Cardiac muscle cell (in vitro differentiated cells and primary cell): ENCODE measurements around the gene RPS2. TPM values are rescaled to one million over a fixed set of nuclear protein-coding genes. Genes with fewer than 3 reads are reported as not detected.

Source experiments
- DNase-seq, 2 donors: peaks; one replicate each; pipeline versions ENCODE4 v3.0.0 to v3.0.0-alpha.2; 2010 to 2017; ENCODE audit warnings: low read depth in 1 of 2, low spot score in 1 of 2
- H3K27ac ChIP-seq: fragments of 200-600 bp; sonication (generic); 2 replicates; pipeline ENCODE4 v1.5.1; 2016
- H3K27me3 ChIP-seq: fragments of 200-600 bp; sonication (generic); 2 replicates; pipeline ENCODE4 v1.6.0; 2016; ENCODE audit warnings: control low read depth
- H3K36me3 ChIP-seq: fragments of 200-600 bp; sonication (generic); 2 replicates; pipeline ENCODE4 v1.5.1; 2016; ENCODE audit warnings: control low read depth
- H3K4me1 ChIP-seq: fragments of 200-600 bp; sonication (generic); 2 replicates; pipeline ENCODE4 v1.8.1; 2017; ENCODE audit warnings: low read depth, mild to moderate bottlenecking, mixed run types
- H3K4me3 ChIP-seq: fragments of 200-600 bp; sonication (generic); 2 replicates; pipeline ENCODE4 v1.5.1; 2016; ENCODE audit warnings: mild to moderate bottlenecking
- H3K9me3 ChIP-seq: fragments of 200-600 bp; sonication (generic); 2 replicates; pipeline ENCODE4 v1.5.1; 2017; ENCODE audit warnings: low read depth, mild to moderate bottlenecking, control low read depth
- CTCF ChIP-seq: IDR thresholded peaks from 2 replicates; pipeline ENCODE4 v1.5.1; 2012; ENCODE audit warnings: low read depth, mild to moderate bottlenecking, low read length
- polyA plus RNA-seq: library from polyadenylated mRNA; unstranded; fragments of >200 nt; fragmentation: Nextera tagmentation; extraction: Ambion mirVana; gene quantifications from 2 replicates; pipeline ENCODE4 v1.2.1, GENCODE V29; 2016
- total RNA-seq: library from RNA; depleted of rRNA; stranded (reverse); fragments of >200 nt; gene quantifications from 2 replicates; pipeline ENCODE4 v1.2.3, GENCODE V29; 2016

Gene RPS2
- total and polyA plus RNA-seq, 2 experiments from 2014 or later = 2,155 to 3,550 TPM

- no peak for TF ChIP-seq CTCF
- Histone ChIP-seq H3K27me3 (no peaks in the 10 kb centered on the region), H3K9me3 (no peaks in the 10 kb centered on the region), H3K27ac (no peak overlapping the region), H3K36me3 (no peaks in the 10 kb centered on the region), H3K4me3 (no peak overlapping the region), H3K4me1 (no peaks in the 10 kb centered on the region)
- no peak for DNase-seq
These were observed 19.9 kb downstream of the RPS2 start for GRCh38 chr16:1944612-1945199.

DNA sequence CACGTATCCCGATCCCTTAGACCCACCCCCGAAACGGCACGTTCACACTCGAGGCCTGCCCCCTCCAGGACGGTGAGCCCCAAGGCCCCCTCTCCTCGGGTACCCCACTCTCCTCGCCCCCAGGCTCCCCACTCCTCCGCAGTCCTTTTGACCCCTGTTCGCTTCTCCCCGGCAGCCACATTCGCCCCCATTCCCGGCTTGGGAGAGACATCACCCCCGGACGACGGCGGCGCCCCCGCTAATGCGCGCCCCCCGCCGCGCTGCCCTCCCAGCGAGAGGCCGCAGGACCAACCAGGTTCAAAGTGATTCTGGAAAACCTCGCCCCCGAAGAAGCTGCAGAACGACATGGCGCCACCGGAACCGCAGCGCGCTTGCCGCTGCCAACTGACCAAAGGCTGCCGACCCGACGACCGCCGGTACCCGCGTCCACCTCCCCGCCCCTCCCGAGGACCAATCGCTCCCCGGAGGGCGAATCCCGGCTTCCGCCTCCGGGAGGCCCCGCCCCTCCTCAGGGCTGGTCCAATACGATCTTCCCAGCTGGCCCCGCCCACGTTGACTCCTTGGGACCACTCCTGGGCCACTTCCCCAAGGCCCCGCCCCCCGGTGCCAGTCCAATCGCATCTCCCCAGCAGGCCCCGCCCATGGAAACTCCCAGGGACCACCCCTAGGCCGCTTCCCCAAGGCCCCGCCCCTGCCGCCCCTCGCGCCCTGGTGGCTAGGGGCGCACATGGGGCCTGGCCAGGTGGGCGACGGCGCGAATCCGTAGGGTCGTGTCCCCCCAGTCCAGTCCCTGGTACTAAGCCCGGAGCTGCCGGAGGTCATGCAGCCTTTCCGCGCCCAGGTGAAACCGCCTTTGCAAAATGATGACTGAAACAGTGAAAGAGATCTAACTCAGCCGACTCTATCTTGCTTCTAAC, 21.6 kb downstream of the RPS2 start, which contains the start of gene MSRB1:
TSS of gene MSRB1 (minus strand) at position 390 of the 917 bp plus-strand sequence. CDS start at position 347, 43 bp downstream.
- Histone ChIP-seq H3K27me3 (no peaks in the 10 kb centered on the region), H3K36me3 (no peaks in the 10 kb centered on the region), H3K4me1 (no peaks in the 10 kb centered on the region), H3K4me3 (peak within 1 kb of the TSS; percentile 73), H3K9me3 (no peaks in the 10 kb centered on the region), H3K27ac (no peak within 1 kb of the TSS)
- peak; percentile 99 to 100 for DNase-seq
- TF ChIP-seq CTCF = no peak

DNA sequence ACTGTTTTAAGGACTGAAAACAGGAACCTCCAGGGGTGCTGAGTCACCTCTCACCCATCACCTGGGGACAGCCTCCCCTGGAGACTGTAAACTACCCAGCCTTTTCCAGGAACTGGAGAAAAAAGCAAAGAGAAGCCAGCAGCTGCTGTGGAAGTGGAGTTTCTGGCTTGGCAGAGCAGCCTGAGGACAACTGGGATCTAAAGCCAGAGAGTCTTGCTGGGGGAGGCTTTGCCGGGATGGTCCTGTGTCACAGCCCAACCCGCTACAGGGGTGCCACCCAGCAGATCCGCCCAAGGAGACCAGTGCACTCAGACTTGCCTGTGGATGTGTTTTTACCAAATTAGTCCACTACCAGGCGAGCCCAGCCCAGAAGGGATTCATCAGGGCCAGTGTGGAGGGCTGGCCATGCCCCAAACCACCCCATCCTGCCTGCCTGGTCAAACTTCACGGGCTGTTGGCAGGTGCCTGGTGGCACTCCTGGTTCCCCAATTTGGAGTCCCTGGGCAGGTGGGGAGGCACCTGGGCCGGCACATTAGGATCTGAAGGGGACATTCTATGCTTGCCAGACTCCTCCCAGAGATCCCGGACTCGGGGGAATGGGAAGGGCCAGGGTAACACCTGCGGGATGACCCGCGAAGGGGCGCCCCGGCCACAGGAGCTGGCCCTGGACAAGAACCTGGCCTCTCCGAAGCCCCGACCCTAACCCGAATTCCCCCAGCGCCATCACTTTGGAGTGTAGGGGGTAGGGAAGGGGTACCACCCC, 22.4 kb downstream of the RPS2 start:
- Histone ChIP-seq H3K4me3 (peak overlapping the region; percentile 73), H3K9me3 (no peaks in the 10 kb centered on the region), H3K27me3 (no peaks in the 10 kb centered on the region), H3K27ac (no peak overlapping the region), H3K36me3 (no peaks in the 10 kb centered on the region), H3K4me1 (no peaks in the 10 kb centered on the region)
- no peak for TF ChIP-seq CTCF
- peak in 1 of 2 donors; percentile 40 for DNase-seq

DNA sequence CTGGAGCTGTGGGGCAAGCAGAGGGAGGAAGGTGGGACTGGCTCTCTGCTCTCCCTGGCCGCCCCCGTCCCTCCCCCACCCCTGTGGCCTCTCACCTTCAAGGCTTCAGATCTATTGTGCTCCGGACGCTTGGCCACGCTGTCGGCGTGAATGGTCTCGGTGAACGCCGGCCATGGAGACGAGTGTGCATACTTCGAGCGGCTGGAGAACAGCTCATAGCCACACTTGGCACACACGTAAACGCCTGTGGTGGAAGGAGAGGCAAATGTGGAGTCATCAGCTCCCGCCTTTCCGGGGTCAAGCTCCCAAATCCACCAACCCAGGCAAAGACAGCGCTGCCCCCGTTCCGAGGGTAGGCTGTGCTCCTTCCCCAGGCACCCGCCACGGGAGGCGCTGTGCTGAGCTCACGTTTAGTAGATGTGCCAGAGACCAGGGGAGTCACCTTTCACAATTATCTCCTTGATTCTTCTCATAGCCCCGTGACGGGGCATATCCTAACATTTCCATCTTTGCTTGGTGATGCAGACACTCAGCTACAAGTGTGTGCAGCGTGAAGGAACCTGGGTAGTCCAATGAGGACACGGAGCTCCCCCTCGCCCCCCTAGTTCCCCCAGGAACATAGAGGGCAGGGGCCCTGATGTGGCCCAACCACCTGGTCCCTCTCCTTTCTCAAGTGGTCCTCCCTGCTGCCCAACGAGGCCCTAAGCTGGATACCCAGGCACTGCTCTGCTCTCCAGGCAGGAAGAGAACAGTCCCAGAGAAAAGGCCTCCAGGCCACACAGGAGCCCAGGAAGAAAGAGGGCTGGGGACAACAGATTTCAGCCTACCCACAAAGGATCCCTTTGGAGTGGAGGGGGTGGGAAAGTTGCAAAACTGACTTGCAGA, 23.2 kb downstream of the RPS2 start:
- Histone ChIP-seq H3K27me3 (no peaks in the 10 kb centered on the region), H3K9me3 (no peaks in the 10 kb centered on the region), H3K27ac (no peak overlapping the region), H3K36me3 (no peaks in the 10 kb centered on the region), H3K4me1 (no peaks in the 10 kb centered on the region), H3K4me3 (no peak overlapping the region)
- peak in 1 of 2 donors; percentile 56 for DNase-seq
- peak; percentile 38 for TF ChIP-seq CTCF
